ENCODE results near the gene CHRNA4.

CHRNA4 gene

DNA sequence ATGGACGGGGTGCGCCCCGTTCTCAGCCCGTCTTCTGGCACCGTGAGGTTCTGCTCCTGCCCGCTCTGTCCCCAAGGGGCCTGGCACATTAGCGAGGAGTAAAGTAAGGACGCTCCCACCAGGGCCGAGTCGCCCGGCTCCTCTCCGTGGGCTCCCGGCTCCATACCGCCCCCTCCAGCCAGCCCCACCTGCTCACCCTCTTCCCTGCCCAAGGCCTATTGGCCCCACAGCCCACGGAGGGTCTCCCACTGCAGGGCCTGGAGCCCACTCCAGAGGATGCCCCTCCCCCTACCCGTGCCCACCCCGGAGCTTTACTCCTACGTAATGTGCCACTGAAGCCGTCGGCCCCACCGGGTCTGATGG, 47.5 kb upstream of the CHRNA4 start:
- Histone ChIP-seq H3K79me2 (ENCODE audit: insufficient read depth, low read length) (no peaks in the 10 kb centered on the region), H3K4me3 (ENCODE audit: low read length, poor library complexity, severe bottlenecking) (no peak overlapping the region), H2AFZ (ENCODE audit: low read length) (no peak overlapping the region), H3K9ac (ENCODE audit: low read depth, low read length, poor library complexity, severe bottlenecking) (no peak overlapping the region), H4K20me1 (ENCODE audit: insufficient read depth, low read length, poor library complexity, severe bottlenecking) (no peaks in the 10 kb centered on the region), H3K9me2 (replicated peaks; ENCODE audit: low read depth, low read length) (no peaks in the 10 kb centered on the region), H3F3A (ENCODE audit: low read depth) (no peaks in the 10 kb centered on the region), H3K36me3 (ENCODE audit: insufficient read depth, low read length) (no peaks in the 10 kb centered on the region), H3K9me3 (ENCODE audit: insufficient read depth, low read depth, low read length) (no peaks in the 10 kb centered on the region), H3K4me2 (ENCODE audit: low read depth, low read length, poor library complexity, severe bottlenecking) (no peak overlapping the region), H3K27me3 (ENCODE audit: insufficient read depth, low read length, poor library complexity, severe bottlenecking) (no peaks in the 10 kb centered on the region), H3K4me1 (ENCODE audit: insufficient read depth, low read length, poor library complexity, severe bottlenecking) (no peaks in the 10 kb centered on the region)
- no peak for TF ChIP-seq EZH2phosphoT487 (IDR thresholded peaks at IDR 0.05; ENCODE audit: borderline replicate concordance)
- TF ChIP-seq, protein P1, sequence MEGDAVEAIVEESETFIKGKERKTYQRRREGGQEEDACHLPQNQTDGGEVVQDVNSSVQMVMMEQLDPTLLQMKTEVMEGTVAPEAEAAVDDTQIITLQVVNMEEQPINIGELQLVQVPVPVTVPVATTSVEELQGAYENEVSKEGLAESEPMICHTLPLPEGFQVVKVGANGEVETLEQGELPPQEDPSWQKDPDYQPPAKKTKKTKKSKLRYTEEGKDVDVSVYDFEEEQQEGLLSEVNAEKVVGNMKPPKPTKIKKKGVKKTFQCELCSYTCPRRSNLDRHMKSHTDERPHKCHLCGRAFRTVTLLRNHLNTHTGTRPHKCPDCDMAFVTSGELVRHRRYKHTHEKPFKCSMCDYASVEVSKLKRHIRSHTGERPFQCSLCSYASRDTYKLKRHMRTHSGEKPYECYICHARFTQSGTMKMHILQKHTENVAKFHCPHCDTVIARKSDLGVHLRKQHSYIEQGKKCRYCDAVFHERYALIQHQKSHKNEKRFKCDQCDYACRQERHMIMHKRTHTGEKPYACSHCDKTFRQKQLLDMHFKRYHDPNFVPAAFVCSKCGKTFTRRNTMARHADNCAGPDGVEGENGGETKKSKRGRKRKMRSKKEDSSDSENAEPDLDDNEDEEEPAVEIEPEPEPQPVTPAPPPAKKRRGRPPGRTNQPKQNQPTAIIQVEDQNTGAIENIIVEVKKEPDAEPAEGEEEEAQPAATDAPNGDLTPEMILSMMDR (conservative IDR thresholded peaks at IDR 0.05; ENCODE audit: low read length), result no peak

DNA sequence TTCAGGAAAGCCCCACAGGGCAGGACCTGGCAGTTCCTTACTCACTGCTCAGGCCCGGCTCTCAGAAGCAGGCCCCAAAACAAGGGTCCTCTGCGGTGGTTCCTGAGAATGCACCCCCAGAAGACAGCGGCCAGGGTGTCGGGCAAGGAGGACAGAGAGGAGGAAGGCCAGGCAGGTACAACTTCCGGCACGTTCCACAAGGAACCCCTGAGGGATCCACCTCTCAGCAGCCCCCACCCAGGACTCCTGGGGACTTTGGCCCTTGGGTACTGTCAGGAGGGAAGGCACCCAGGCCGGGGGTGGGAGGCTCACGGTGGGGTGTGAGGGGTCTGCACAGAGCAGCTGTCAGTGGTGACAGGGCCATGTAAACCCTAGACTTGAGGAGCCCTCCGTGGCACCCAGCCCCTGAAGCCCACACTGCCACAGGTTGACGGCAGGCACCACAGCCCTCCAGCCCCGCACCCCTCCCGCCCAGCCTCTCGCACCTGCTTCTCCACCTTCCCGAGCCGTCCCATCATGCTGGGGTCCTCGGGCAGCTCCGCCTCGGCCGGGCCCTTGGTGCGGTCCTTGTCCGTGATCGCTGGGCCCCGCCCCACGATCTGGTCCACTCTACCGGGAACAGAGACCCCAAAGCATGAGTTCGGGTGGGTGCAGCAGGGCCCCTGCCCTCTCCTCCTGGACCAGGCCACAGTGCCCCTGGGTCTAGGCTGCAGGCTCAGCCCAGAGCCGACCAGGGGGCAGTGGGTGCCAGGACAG, 47.0 kb upstream of the CHRNA4 start:
- no peaks in the 10 kb centered on the region for H3F3A ChIP-seq (ENCODE audit: low read depth)
- no peaks in the 10 kb centered on the region for H3K4me1 ChIP-seq (ENCODE audit: insufficient read depth, low read length, poor library complexity, severe bottlenecking)
- H3K9me3 ChIP-seq (ENCODE audit: insufficient read depth, low read depth, low read length), result no peaks in the 10 kb centered on the region
- H3K4me2 ChIP-seq (ENCODE audit: low read depth, low read length, poor library complexity, severe bottlenecking), result no peak overlapping the region
- H3K27me3 ChIP-seq (ENCODE audit: insufficient read depth, low read length, poor library complexity, severe bottlenecking), result no peaks in the 10 kb centered on the region
- TF ChIP-seq EZH2phosphoT487 (IDR thresholded peaks at IDR 0.05; ENCODE audit: borderline replicate concordance), result no peak
- TF ChIP-seq, protein P1 (conservative IDR thresholded peaks at IDR 0.05; ENCODE audit: low read length), result no peak
- no peaks in the 10 kb centered on the region for H3K36me3 ChIP-seq (ENCODE audit: insufficient read depth, low read length)
- no peaks in the 10 kb centered on the region for H3K79me2 ChIP-seq (ENCODE audit: insufficient read depth, low read length)
- no peaks in the 10 kb centered on the region for H4K20me1 ChIP-seq (ENCODE audit: insufficient read depth, low read length, poor library complexity, severe bottlenecking)
- H3K9me2 ChIP-seq (replicated peaks; ENCODE audit: low read depth, low read length), result no peaks in the 10 kb centered on the region
- H3K4me3 ChIP-seq (ENCODE audit: low read length, poor library complexity, severe bottlenecking), result no peak overlapping the region
- H2AFZ ChIP-seq (ENCODE audit: low read length), result no peak overlapping the region
- H3K9ac ChIP-seq (ENCODE audit: low read depth, low read length, poor library complexity, severe bottlenecking), result no peak overlapping the region

DNA sequence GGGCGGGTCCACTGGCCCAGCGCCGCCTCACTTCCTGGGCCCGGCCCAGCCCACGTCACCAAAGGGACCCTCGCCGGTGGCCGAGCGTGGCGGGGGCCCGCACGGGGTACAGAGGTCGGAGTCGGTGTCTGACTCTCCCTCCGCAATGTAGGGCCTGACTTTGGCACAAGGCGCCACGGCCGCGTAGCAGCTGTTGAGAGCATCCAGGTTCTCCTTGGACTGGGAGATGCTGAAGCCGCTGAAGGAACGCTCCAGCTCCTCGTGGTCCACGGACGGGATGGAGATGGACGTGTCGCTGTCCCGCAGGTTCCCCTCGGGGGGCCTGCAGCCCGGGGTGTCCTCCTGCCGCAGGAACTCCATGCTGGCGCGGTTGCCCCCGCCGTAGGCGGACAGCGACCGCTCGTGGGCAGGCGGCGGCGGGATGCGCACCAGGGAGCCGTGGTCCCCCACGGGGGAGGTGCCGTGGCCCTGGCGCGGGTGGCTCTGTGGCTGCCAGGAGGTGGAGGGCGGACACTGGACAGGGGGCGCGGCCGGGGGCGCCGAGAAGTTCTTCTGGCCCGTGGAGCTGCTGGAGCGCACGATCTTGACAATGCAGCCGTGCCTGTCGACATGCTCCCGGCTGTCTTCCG, 45.6 kb upstream of the CHRNA4 start:
- TF ChIP-seq, protein P1 (conservative IDR thresholded peaks at IDR 0.05; ENCODE audit: low read length), result no peak
- TF ChIP-seq EZH2phosphoT487 (IDR thresholded peaks at IDR 0.05; ENCODE audit: borderline replicate concordance), result no peak
- H3K4me1 ChIP-seq (ENCODE audit: insufficient read depth, low read length, poor library complexity, severe bottlenecking), result no peaks in the 10 kb centered on the region
- H3K9ac ChIP-seq (ENCODE audit: low read depth, low read length, poor library complexity, severe bottlenecking), result no peak overlapping the region
- H3K27me3 ChIP-seq (ENCODE audit: insufficient read depth, low read length, poor library complexity, severe bottlenecking), result no peaks in the 10 kb centered on the region
- H2AFZ ChIP-seq (ENCODE audit: low read length), result no peak overlapping the region
- H3K9me2 ChIP-seq (replicated peaks; ENCODE audit: low read depth, low read length), result no peaks in the 10 kb centered on the region
- H3K79me2 ChIP-seq (ENCODE audit: insufficient read depth, low read length), result no peaks in the 10 kb centered on the region
- H3K4me2 ChIP-seq (ENCODE audit: low read depth, low read length, poor library complexity, severe bottlenecking), result no peak overlapping the region
- no peaks in the 10 kb centered on the region for H4K20me1 ChIP-seq (ENCODE audit: insufficient read depth, low read length, poor library complexity, severe bottlenecking)
- no peak overlapping the region for H3K4me3 ChIP-seq (ENCODE audit: low read length, poor library complexity, severe bottlenecking)
- no peaks in the 10 kb centered on the region for H3F3A ChIP-seq (ENCODE audit: low read depth)
- H3K9me3 ChIP-seq (ENCODE audit: insufficient read depth, low read depth, low read length), result no peaks in the 10 kb centered on the region
- H3K36me3 ChIP-seq (ENCODE audit: insufficient read depth, low read length), result no peaks in the 10 kb centered on the region

Measured in Loucy (cell line).